Thyroid gland (tissue), 4 donors: ENCODE results near the gene RNF215.

Source experiments
- CTCF ChIP-seq, 6 experiments: fragments of 200-600 bp in 3 of 6; fragments of 450-650 bp in 3 of 6; sonication (generic) in 3 of 6; IDR thresholded peaks; one replicate each; pipeline ENCODE4 v1.5.1; 2016 to 2019; ENCODE audit warnings: antibody characterized with exemption in 6 of 6, mild to moderate bottlenecking in 2 of 6, inconsistent platforms in 1 of 6, moderate library complexity in 1 of 6
- POLR2A ChIP-seq, 2 donors: fragments of 450-650 bp; IDR thresholded peaks; one replicate each; pipeline ENCODE4 v1.6.1; 2017; ENCODE audit warnings: antibody characterized with exemption in 2 of 2, mild to moderate bottlenecking in 2 of 2, moderate library complexity in 1 of 2

GRCh38 chr22:30416403-30416802 lies 29.2 kb upstream of the RNF215 start:
- TF ChIP-seq CTCF (IDR thresholded peaks at IDR 0.05) = no peak
- TF ChIP-seq POLR2A (IDR thresholded peaks at IDR 0.05) = no peak
